ENCODE measurements around the gene KIF21A. TPM values are rescaled to one million over a fixed set of nuclear protein-coding genes. Genes with fewer than 3 reads are reported as not detected.

Gene KIF21A
- total RNA-seq, 1 experiment from 2014 or later: 29.1 TPM

GRCh38 chr12:39375206-39375808 lies 67.6 kb downstream of the KIF21A start:
- no peak overlapping the region for H3K4me3 ChIP-seq (replicated peaks in 1 of 2; ENCODE audit: low read depth in 1 of 2, low read length in 2 of 2)
- H3K36me3 ChIP-seq (ENCODE audit: control insufficient read depth in 1 of 2, insufficient read depth in 2 of 2, low read length in 2 of 2): no peaks in the 10 kb centered on the region
- no TSS peak for BruUV-seq (replicated peaks)
- no peaks in the 10 kb centered on the region for H3K9me3 ChIP-seq (ENCODE audit: control insufficient read depth in 1 of 2, insufficient read depth in 1 of 2, low read depth in 1 of 2, low read length in 2 of 2)
- no peaks in the 10 kb centered on the region for H3K9me2 ChIP-seq (ENCODE audit: insufficient read depth)
- no peaks in the 10 kb centered on the region for H3K79me2 ChIP-seq (ENCODE audit: insufficient read depth, low read length)
- no peak overlapping the region for H2AFZ ChIP-seq (ENCODE audit: low read depth, low read length, poor library complexity, severe bottlenecking)
- intact Hi-C loops (cut with micrococcal nuclease): no loop called here
- POLR2A ChIA-PET: no interaction called here
- TF ChIP-seq CTCF (IDR thresholded peaks at IDR 0.05 in 2 of 3, conservative IDR thresholded peaks at IDR 0.05 in 1 of 3; ENCODE audit: borderline replicate concordance in 1 of 3, insufficient read depth in 1 of 3, low read depth in 2 of 3, low read length in 2 of 3) (peak in 2 of 3 experiments; percentile 34 to 43; a peak in 3 of 6 replicates), ZFX (IDR thresholded peaks at IDR 0.05) (no peak)
- CTCF ChIA-PET: interaction anchor here (0.9 to 1.7 kb wide), 3 partner anchors 10 to 27 kb away, joined by 3 to 6 read pairs (median 4); no protein-coding TSS in a partner anchor
- H4K20me1 ChIP-seq (ENCODE audit: insufficient read depth): no peaks in the 10 kb centered on the region
- peak; percentile 64 for ATAC-seq
- H3K27ac ChIP-seq (ENCODE audit: low read depth, low read length): no peak overlapping the region
- no peaks in the 10 kb centered on the region for H3K27me3 ChIP-seq (ENCODE audit: insufficient read depth, low read length)
- H3K9ac ChIP-seq (ENCODE audit: low read length): no peak overlapping the region
- DNase-seq (ENCODE audit: low read depth, low spot score): peak; percentile 2
- RAD21 ChIA-PET (ENCODE audit: low non-redundant PET in 1 of 2, low total read pairs in 2 of 2, uncharacterized antibody in 2 of 2, unreplicated experiment in 2 of 2): no interaction called here
- no peak overlapping the region for H3K4me2 ChIP-seq (ENCODE audit: low read length)
- H3K4me1 ChIP-seq (ENCODE audit: control insufficient read depth in 1 of 2, insufficient read depth in 2 of 2, low read length in 2 of 2): peaks cover 0 to 4% of the 10 kb centered on the region in 2 experiments; a peak in 1 of 4 replicates

DNA sequence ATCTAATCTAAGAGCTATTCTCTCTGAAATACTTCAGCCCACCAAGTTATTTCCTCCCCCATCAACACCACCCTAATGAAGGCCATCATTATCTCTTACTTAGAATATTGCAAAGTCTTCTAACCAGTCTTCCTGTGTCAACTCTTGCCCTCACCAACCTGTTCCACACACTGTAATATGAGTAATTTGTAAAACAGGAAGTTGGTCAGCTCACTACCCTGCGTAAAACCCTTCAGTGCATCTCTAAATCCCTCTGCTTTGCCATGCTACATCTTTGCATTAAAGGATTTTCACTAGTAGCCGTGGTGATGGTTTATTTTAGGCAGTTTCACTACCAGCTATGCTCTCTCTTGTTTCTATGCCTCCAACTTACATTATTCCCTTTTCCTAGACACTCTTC lies 70.0 kb downstream of the KIF21A start:
- BruUV-seq (replicated peaks): no TSS peak
- Histone ChIP-seq H3K27me3 (ENCODE audit: insufficient read depth, low read length) (no peaks in the 10 kb centered on the region), H3K27ac (ENCODE audit: low read depth, low read length) (no peak overlapping the region), H3K36me3 (ENCODE audit: control insufficient read depth in 1 of 2, insufficient read depth in 2 of 2, low read length in 2 of 2) (no peaks in the 10 kb centered on the region), H3K4me1 (ENCODE audit: control insufficient read depth in 1 of 2, insufficient read depth in 2 of 2, low read length in 2 of 2) (peaks cover 0 to 4% of the 10 kb centered on the region in 2 experiments; a peak in 1 of 4 replicates), H2AFZ (ENCODE audit: low read depth, low read length, poor library complexity, severe bottlenecking) (no peak overlapping the region), H3K9me3 (ENCODE audit: control insufficient read depth in 1 of 2, insufficient read depth in 1 of 2, low read depth in 1 of 2, low read length in 2 of 2) (no peaks in the 10 kb centered on the region), H3K79me2 (ENCODE audit: insufficient read depth, low read length) (no peaks in the 10 kb centered on the region), H4K20me1 (ENCODE audit: insufficient read depth) (no peaks in the 10 kb centered on the region), H3K9me2 (ENCODE audit: insufficient read depth) (no peaks in the 10 kb centered on the region), H3K4me3 (replicated peaks in 1 of 2; ENCODE audit: low read depth in 1 of 2, low read length in 2 of 2) (no peak overlapping the region), H3K4me2 (ENCODE audit: low read length) (no peak overlapping the region), H3K9ac (ENCODE audit: low read length) (no peak overlapping the region)
- no peak for DNase-seq (ENCODE audit: low read depth, low spot score)
- RAD21 ChIA-PET (ENCODE audit: low non-redundant PET in 1 of 2, low total read pairs in 2 of 2, uncharacterized antibody in 2 of 2, unreplicated experiment in 2 of 2): no interaction called here
- CTCF ChIA-PET: no interaction called here
- no peak for ATAC-seq
- intact Hi-C loops (cut with micrococcal nuclease): no loop called here
- POLR2A ChIA-PET: no interaction called here
- TF ChIP-seq SP1 (IDR thresholded peaks at IDR 0.05; ENCODE audit: low read depth) (no peak), CBX3 (IDR thresholded peaks at IDR 0.05; ENCODE audit: low read depth) (no peak), EZH2phosphoT487 (IDR thresholded peaks at IDR 0.05; ENCODE audit: borderline replicate concordance) (no peak), ZNF274 (IDR thresholded peaks at IDR 0.05; ENCODE audit: low read depth, low read length) (no peak), CTCF (IDR thresholded peaks at IDR 0.05 in 2 of 3, conservative IDR thresholded peaks at IDR 0.05 in 1 of 3; ENCODE audit: borderline replicate concordance in 1 of 3, insufficient read depth in 1 of 3, low read depth in 2 of 3, low read length in 2 of 3) (no peak), SIN3A (IDR thresholded peaks at IDR 0.05; ENCODE audit: low read depth) (no peak), RAD21 (IDR thresholded peaks at IDR 0.05; ENCODE audit: low read depth) (no peak), EZH2 (IDR thresholded peaks at IDR 0.05) (no peak), ZFX (IDR thresholded peaks at IDR 0.05) (no peak), REST (IDR thresholded peaks at IDR 0.05; ENCODE audit: low read depth) (no peak)
- TF ChIP-seq, protein P1, sequence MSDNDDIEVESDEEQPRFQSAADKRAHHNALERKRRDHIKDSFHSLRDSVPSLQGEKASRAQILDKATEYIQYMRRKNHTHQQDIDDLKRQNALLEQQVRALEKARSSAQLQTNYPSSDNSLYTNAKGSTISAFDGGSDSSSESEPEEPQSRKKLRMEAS (IDR thresholded peaks at IDR 0.05): no peak

Data from HCT116 (cell line).